Brain microvascular endothelial cell (primary cell): ENCODE data around the gene PSPC1.
"Not testable (repeated sequence)": the region's sequence is repeated elsewhere in the genome, so short reads cannot be mapped to it uniquely, and the experiment has no call there.

Source experiments
- DNase-seq: peaks from one replicate; pipeline ENCODE4 v3.0.0-alpha.2; 2020
- H3K27ac ChIP-seq: fragments of 250-450 bp; sonication (Bioruptor Pico); 2 replicates; pipeline ENCODE4 v1.5.1; 2020; ENCODE audit warnings: mild to moderate bottlenecking, moderate library complexity
- H3K27me3 ChIP-seq: fragments of 250-450 bp; sonication (Bioruptor Pico); replicated peaks from 2 replicates; pipeline ENCODE4 v1.5.1; 2020; ENCODE audit warnings: mild to moderate bottlenecking
- H3K36me3 ChIP-seq: fragments of 250-450 bp; sonication (Bioruptor Pico); replicated peaks from 2 replicates; pipeline ENCODE4 v1.5.1; 2020; ENCODE audit warnings: mild to moderate bottlenecking
- H3K4me3 ChIP-seq: 2 replicates; pipeline ENCODE4 v1.5.1; 2011; ENCODE audit warnings: low read depth, mild to moderate bottlenecking, control low read depth, low read length, moderate library complexity
- CTCF ChIP-seq: IDR thresholded peaks from 2 replicates; pipeline ENCODE4 v1.5.1; 2011; ENCODE audit warnings: low read depth, mild to moderate bottlenecking, moderate library complexity, low read length, control low read depth, inconsistent platforms; ENCODE audit errors: missing control alignments
- in situ Hi-C: cut with HindIII; loops from 2 replicates; pipeline ENCODE4 v1.10.0; 2017; ENCODE audit warnings: low sequenced_read_pairs, low pct_ligation_motif_present

Gene PSPC1

DNA sequence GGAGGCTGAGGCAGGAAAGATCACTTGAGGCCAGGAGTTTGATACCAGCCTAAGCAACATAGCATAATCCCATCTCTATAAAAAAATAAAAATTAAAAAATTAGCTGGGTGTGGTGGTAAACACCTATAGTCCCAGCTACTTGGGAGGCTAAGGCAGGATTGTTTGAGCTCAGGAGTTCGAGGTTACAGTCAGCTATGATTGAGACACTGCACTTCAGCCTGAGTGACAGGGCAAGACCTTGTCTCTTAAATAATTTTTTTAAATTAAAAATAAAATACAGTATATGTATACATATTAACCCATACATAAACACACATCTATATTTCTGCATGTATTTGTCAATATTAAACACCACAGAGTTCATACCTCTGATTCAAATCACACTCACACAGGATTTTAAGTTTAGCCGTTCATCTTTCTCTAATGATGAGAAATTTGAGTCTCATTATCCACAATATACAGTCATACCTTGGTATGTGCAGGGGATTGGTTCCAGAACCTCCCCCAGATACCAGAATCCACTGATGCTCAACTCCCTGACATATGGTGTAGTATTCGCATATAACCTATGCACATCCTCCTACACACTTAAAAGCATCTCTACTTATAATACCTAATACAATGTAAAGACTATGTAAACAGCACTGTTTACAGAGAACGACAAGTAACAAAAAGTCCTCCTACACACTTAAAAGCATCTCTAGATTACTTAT lies 44.7 kb downstream of the PSPC1 start:
- DNase-seq: no peak
- Histone ChIP-seq H3K36me3 (peaks cover 19% of the 10 kb centered on the region), H3K27ac (no peak overlapping the region)

GRCh38 chr13:19726611-19727010 lies 56.1 kb downstream of the PSPC1 start:
- in situ Hi-C loops: no loop called here
- DNase-seq: no peak
- Histone ChIP-seq H3K4me3 (no peak overlapping the region), H3K36me3 (peaks cover 13% of the 10 kb centered on the region), H3K27ac (no peak overlapping the region), H3K27me3 (no peaks in the 10 kb centered on the region)
- no peak for TF ChIP-seq CTCF

More for the DNA sequence above, 44.7 kb downstream of the PSPC1 start:
- in situ Hi-C loops: no loop called here
- TF ChIP-seq CTCF: no peak
- Histone ChIP-seq H3K4me3 (no peak overlapping the region), H3K27me3 (no peaks in the 10 kb centered on the region)

GRCh38 chr13:19725320-19725719 lies 57.4 kb downstream of the PSPC1 start:
- Histone ChIP-seq H3K36me3 (peaks cover 7% of the 10 kb centered on the region), H3K4me3 (no peak overlapping the region), H3K27me3 (no peaks in the 10 kb centered on the region), H3K27ac (no peak overlapping the region)
- no peak for DNase-seq
- in situ Hi-C loops: no loop called here
- no peak for TF ChIP-seq CTCF

- no peak for DNase-seq
- no peak for TF ChIP-seq CTCF
- in situ Hi-C loops: no loop called here
- Histone ChIP-seq H3K36me3 (peaks cover 3% of the 10 kb centered on the region), H3K27me3 (no peaks in the 10 kb centered on the region), H3K4me3 (no peak overlapping the region), H3K27ac (no peak overlapping the region)
These were observed 62.7 kb downstream of the PSPC1 start for GRCh38 chr13:19720039-19720438.

DNA sequence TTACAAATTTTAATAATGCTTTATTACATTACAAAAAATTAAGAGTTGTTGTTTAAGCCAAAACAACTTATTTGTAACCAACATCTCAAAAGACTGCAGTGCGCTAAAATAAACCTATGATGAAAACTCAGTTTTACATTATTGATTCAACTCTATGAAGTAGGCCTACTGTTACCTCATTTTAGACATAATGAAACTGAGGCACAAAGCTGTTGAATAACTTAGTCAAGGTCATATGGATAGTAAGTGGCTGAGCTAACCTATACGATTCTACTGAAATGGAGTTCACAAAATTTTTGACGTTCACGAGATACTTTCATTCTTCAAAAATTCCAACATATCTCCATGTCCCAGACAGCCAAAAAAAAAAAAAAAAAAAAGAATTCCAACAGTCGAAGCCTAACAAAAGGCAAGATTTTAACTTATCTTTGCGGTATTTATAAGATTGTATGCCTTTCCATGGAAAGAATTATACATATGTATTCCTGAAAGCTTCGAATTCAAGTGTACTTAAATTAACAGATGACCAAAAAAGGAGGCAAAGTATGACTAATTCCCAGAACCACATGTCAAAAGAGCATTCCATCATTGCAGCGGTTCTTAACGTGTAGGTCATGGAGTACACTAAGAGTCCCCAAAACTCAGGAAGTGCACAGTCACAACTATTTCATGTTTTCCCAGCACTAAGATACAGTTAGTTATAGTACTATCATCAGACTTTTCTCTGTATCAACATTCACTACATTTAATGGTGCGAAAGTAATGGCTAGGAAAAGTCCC lies 69.4 kb downstream of the PSPC1 start:
- Histone ChIP-seq H3K4me3 (no peak overlapping the region), H3K27ac (peak overlapping the region; percentile 63), H3K27me3 (no peaks in the 10 kb centered on the region), H3K36me3 (peaks cover 3% of the 10 kb centered on the region)
- peak; percentile 88 for DNase-seq
- in situ Hi-C loops: no loop called here
- TF ChIP-seq CTCF: no peak

GRCh38 chr13:19709782-19710181 lies 73.0 kb downstream of the PSPC1 start:
- H3K27ac ChIP-seq, in situ Hi-C loops, DNase-seq, H3K4me3 ChIP-seq, H3K27me3 ChIP-seq, H3K36me3 ChIP-seq: not testable (repeated sequence)

DNA sequence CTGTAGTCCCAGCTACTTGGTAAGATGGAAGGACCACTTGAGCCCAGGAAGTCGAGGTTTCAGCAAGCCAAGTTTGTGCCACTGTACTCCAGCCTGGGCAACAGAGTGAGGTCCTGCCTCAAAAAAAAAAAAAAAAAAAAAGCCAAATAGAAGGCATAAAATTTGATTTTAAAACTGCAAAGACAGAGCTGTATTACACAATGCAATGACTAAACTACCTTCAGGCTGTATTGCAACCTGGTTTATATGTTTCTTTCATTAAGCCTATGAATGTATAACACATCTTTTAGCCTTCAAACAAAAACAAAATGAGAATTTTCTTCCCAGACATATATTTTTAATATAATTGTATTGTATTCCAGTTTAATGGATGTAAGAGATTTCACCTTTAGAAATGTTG lies 73.7 kb downstream of the PSPC1 start:
- H3K36me3 ChIP-seq, H3K4me3 ChIP-seq, H3K27ac ChIP-seq, DNase-seq, in situ Hi-C loops, H3K27me3 ChIP-seq: not testable (repeated sequence)

DNA sequence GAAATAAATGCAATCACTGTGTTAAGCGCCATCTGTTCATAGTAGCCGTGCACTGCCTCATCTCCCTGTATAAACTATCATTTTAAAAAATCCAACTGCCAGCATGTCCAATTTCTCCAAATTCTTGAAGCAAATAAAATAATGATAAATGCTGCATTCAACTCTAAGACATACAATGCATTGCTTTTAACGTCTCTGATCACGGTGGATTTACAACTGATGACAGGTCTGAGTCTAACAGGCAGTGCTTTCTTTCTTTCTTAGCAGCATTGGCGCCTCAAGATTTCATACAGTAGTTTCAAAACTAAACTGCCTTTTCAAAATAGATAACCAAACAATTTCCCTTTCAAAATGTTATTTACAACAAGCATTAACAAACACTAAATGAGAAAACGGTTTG lies 78.5 kb downstream of the PSPC1 start:
- H3K27me3 ChIP-seq, in situ Hi-C loops, H3K4me3 ChIP-seq, H3K27ac ChIP-seq, H3K36me3 ChIP-seq, DNase-seq: not testable (repeated sequence)

DNA sequence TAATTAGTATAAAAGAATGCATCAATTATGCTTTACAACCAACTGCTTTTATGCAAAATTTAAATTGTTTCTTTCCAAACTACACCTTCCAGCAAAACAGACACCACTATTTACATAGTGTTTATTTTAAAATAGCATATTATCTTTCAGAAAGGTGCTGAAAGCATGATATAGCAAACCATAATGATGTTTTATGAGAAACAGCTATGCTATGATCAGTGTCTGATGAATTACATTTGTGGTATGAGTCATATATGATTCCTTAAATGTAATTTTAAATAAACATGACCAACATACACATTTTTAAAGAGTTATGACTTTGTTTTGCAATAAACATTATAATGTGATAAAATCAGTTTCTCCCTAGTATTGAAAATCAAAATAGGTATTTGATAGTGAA lies 81.1 kb downstream of the PSPC1 start:
- H3K4me3 ChIP-seq, H3K27ac ChIP-seq, H3K36me3 ChIP-seq, DNase-seq, H3K27me3 ChIP-seq, in situ Hi-C loops: not testable (repeated sequence)
